Esophagus squamous epithelium (tissue), 5 donors: ENCODE data around the gene MBD2. TPM values are rescaled to one million over a fixed set of nuclear protein-coding genes. Genes with fewer than 3 reads are reported as not detected.
"Not testable (repeated sequence)": the region's sequence is repeated elsewhere in the genome, so short reads cannot be mapped to it uniquely, and the experiment has no call there.

Experiments
- DNase-seq: peaks from one replicate; lab custom pipeline; 2025; lab: John Stamatoyannopoulos, UW
- H3K27ac ChIP-seq, 4 donors: fragments of 200-600 bp; sonication (generic); one replicate each; pipeline ENCODE4 v1.5.1; 2016 to 2019; ENCODE audit warnings: mild to moderate bottlenecking in 1 of 4
- H3K27me3 ChIP-seq, 4 donors: fragments of 200-600 bp; sonication (generic); 1 replicate in 3 of 4; 2 replicates in 1 of 4; pipeline versions ENCODE4 v1.5.1 to v1.6.0; 2017 to 2021; ENCODE audit warnings: antibody characterized with exemption in 1 of 4
- H3K36me3 ChIP-seq, 3 donors: fragments of 200-600 bp; sonication (generic); one replicate each; pipeline ENCODE4 v1.5.1; 2016 to 2019
- H3K4me1 ChIP-seq, 3 donors: fragments of 200-600 bp; sonication (generic); one replicate each; pipeline ENCODE4 v1.5.1; 2017 to 2019
- H3K4me3 ChIP-seq, 4 donors: fragments of 200-600 bp; sonication (generic); 1 replicate in 3 of 4; 2 replicates in 1 of 4; pipeline ENCODE4 v1.5.1; 2016 to 2019; ENCODE audit warnings: mild to moderate bottlenecking in 2 of 4, moderate library complexity in 1 of 4
- H3K9me3 ChIP-seq, 3 donors: fragments of 200-600 bp; sonication (generic); one replicate each; pipeline ENCODE4 v1.5.1; 2016 to 2019
- POLR2A ChIP-seq, 4 donors: fragments of 450-650 bp; IDR thresholded peaks; one replicate each; pipeline ENCODE4 v1.6.1; 2017; ENCODE audit warnings: antibody characterized with exemption in 4 of 4, mild to moderate bottlenecking in 4 of 4, moderate library complexity in 3 of 4
- WGBS, 2 donors: methylation state at CpG; one replicate each; pipeline ENCODE4 v1.1.5; 2018; 5-methylcytosine and 5-hydroxymethylcytosine counted together
- intact Hi-C: fragments of 100-400 bp; cut with DNase I; formaldehyde crosslinking; loops from one replicate; pipeline ENCODE4 v1.15.0; 2022
- total RNA-seq, 4 donors: library from RNA; depleted of rRNA; stranded (reverse); fragments of >200 nt; gene quantifications; one replicate each; pipeline ENCODE4 v1.1.0, GENCODE V29; 2016
- TF ChIP-seq, protein P1 (sequence below), 6 experiments: fragments of 450-650 bp in 4 of 6; fragments of 200-600 bp in 2 of 6; sonication (generic) in 2 of 6; IDR thresholded peaks; one replicate each; pipeline ENCODE4 v1.5.1; 2016 to 2019; ENCODE audit warnings: antibody characterized with exemption in 6 of 6, mild to moderate bottlenecking in 4 of 6, moderate library complexity in 4 of 6
- donor health status: DM: yes; HTN: yes; CAD: no.

The MBD2 gene
- total RNA-seq, 4 donors from 2014 or later, result 38.2 to 48.4 (median 46.3) TPM

DNA sequence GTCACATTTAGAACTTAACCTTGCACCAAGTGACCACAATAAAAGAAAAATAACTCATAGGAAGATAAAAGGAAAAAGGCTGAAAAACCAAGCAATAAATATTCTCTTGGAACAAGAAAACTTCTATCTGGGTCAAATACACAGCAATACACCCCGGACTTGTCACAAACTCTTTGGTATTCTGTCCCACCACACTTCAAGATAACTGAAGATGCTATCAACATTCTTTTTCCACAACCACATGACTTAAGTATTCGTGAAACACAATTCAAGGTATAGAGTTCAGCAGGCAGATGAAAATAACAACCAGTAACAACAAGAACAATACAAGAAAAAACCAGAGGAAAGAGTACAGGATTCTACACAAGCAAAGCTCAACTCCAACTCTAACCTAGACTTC lies 18.0 kb downstream of the MBD2 start:
- TF ChIP-seq POLR2A (IDR thresholded peaks at IDR 0.05), result no peak
- TF ChIP-seq, protein P1, sequence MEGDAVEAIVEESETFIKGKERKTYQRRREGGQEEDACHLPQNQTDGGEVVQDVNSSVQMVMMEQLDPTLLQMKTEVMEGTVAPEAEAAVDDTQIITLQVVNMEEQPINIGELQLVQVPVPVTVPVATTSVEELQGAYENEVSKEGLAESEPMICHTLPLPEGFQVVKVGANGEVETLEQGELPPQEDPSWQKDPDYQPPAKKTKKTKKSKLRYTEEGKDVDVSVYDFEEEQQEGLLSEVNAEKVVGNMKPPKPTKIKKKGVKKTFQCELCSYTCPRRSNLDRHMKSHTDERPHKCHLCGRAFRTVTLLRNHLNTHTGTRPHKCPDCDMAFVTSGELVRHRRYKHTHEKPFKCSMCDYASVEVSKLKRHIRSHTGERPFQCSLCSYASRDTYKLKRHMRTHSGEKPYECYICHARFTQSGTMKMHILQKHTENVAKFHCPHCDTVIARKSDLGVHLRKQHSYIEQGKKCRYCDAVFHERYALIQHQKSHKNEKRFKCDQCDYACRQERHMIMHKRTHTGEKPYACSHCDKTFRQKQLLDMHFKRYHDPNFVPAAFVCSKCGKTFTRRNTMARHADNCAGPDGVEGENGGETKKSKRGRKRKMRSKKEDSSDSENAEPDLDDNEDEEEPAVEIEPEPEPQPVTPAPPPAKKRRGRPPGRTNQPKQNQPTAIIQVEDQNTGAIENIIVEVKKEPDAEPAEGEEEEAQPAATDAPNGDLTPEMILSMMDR (IDR thresholded peaks at IDR 0.05), result no peak
- peaks cover 0 to 38% (median 0%) of the 10 kb centered on the region in 3 donors for H3K36me3 ChIP-seq
- H3K27me3 ChIP-seq, result no peaks in the 10 kb centered on the region
- no peak overlapping the region for H3K4me3 ChIP-seq
- intact Hi-C loops, result no loop called here
- H3K9me3 ChIP-seq, result no peaks in the 10 kb centered on the region
- no peak for DNase-seq
- no peak overlapping the region for H3K27ac ChIP-seq
- H3K4me1 ChIP-seq, result peaks cover 0 to 55% (median 11%) of the 10 kb centered on the region in 3 donors
- 52 to 55% methylated on average over 2 of the region's 2 CpGs for WGBS, 2 donors

DNA sequence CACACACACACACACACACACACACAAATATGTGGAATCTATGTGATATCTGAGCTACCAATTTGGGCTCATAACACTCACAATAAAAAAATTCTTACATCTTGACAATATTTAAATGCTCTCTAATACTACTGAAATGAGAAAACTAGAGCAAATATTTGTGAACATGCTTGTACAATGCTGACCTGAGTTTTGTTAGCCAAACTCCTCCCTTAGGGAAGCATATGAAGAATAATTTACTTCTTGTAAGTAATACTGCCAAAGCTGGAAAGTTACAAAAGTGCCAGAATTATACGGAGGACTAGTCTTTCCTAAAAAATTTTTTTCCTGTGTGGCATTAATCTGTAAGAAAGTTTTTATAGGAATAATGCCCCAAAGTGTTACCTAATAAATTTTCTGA lies 18.5 kb downstream of the MBD2 start:
- no peak for DNase-seq
- H3K27ac ChIP-seq, result no peak overlapping the region

DNA sequence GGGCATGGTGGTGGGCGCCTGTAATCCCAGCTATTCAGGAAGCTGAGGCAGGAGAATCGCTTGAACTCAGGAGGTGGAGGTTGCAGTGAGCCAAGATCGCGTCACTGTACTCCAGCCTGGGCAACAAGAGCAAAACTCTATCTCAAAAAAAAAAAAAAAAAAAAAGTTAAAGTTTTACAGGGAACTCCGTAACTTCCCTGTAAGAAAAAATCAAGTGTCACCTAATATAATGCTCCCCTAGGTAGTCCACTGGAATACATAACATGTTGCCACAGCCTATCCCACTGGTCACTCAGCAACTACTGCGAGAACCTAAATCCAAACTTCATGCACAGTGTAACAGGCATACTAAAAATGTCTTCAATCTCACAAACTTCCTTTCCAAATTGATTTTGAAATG lies 19.0 kb downstream of the MBD2 start:
- WGBS, 2 donors, result 86 to 90% methylated on average over 6 of the region's 6 CpGs
- Histone ChIP-seq H3K36me3 (peaks cover 0 to 48% (median 0%) of the 10 kb centered on the region in 3 donors), H3K4me1 (peaks cover 0 to 50% (median 11%) of the 10 kb centered on the region in 3 donors)
- H3K9me3 ChIP-seq, DNase-seq, H3K27me3 ChIP-seq, intact Hi-C loops, H3K4me3 ChIP-seq, H3K27ac ChIP-seq: not testable (repeated sequence)

More for the DNA sequence above, 18.5 kb downstream of the MBD2 start:
- Histone ChIP-seq H3K27me3 (no peaks in the 10 kb centered on the region), H3K36me3 (peaks cover 0 to 42% (median 0%) of the 10 kb centered on the region in 3 donors), H3K9me3 (no peaks in the 10 kb centered on the region), H3K4me1 (peaks cover 0 to 52% (median 11%) of the 10 kb centered on the region in 3 donors), H3K4me3 (no peak overlapping the region)
- 13 to 27% methylated on average over 1 of the region's 1 CpG for WGBS, 2 donors
- intact Hi-C loops, result no loop called here
- TF ChIP-seq, protein P1 (IDR thresholded peaks at IDR 0.05), result no peak
- TF ChIP-seq POLR2A (IDR thresholded peaks at IDR 0.05), result no peak

DNA sequence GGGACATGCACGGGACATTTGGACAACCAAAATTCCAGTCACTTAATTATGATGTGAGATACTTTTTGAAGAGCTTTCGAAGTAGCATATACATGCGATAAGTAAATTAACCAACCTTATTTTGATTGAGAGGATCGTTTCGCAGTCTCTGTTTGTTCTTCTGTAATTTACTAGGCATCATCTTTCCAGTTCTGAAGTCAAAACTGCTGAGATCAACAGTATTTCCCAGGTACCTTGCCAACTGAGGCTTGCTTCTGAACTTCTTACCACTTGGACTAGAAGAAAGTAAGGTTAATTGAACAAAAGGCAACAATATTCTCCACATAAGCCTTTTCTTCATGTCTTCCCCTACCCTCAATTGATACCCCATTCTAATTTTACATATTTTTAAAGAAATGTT lies 19.6 kb downstream of the MBD2 start:
- TF ChIP-seq POLR2A (IDR thresholded peaks at IDR 0.05), result no peak
- TF ChIP-seq, protein P1 (IDR thresholded peaks at IDR 0.05), result no peak
- no peaks in the 10 kb centered on the region for H3K9me3 ChIP-seq
- H3K27me3 ChIP-seq, result no peaks in the 10 kb centered on the region
- peaks cover 0 to 52% (median 0%) of the 10 kb centered on the region in 3 donors for H3K36me3 ChIP-seq
- 93 to 97% methylated on average over 5 of the region's 5 CpGs for WGBS, 2 donors
- no peak for DNase-seq
- intact Hi-C loops, result no loop called here
- no peak overlapping the region for H3K4me3 ChIP-seq
- peaks cover 0 to 46% (median 11%) of the 10 kb centered on the region in 3 donors for H3K4me1 ChIP-seq
- H3K27ac ChIP-seq, result no peak overlapping the region

DNA sequence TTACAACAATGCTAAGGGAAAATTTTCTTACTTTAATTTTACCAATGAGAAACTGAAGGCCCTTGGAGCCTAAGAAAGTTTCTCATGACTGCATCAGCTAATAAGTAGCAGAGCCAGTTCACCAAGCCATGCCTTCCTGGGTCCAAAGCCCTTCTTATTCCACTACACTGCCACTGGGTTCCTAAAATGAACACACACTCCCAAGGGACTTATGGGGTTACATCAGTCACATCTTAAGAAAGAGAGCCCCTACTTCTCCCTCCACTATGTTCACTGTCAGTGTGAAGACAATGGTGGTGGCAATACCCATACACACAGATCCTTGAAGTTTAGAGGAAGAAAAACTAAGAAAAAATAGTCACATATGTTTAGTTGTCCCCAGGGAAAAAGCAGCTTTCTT lies 20.6 kb downstream of the MBD2 start:
- Histone ChIP-seq H3K4me1 (peaks cover 0 to 38% (median 11%) of the 10 kb centered on the region in 3 donors), H3K9me3 (no peaks in the 10 kb centered on the region), H3K27me3 (no peaks in the 10 kb centered on the region), H3K27ac (no peak overlapping the region), H3K36me3 (peaks cover 0 to 59% (median 0%) of the 10 kb centered on the region in 3 donors), H3K4me3 (no peak overlapping the region)
- no peak for DNase-seq
- intact Hi-C loops, result no loop called here
- TF ChIP-seq, protein P1 (IDR thresholded peaks at IDR 0.05), result no peak
- TF ChIP-seq POLR2A (IDR thresholded peaks at IDR 0.05), result no peak

DNA sequence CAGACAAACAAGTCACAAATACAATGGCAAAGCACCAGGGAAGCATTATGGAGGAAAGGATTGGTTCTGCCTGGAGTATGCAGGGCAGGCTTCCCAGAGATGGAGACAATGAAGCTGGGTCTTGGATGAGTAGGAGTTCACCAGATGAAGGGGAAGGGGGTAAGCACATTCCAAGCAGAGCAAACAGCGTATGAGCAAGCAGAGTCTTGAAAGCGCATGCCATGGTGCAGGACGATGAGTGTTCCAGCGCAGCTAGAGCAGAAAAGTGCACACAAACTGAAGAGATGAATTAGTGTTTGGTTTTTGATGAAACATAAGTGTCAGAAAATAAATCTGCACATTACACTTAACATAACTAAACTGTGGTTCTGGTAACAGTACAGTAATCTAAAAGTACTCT lies 21.6 kb downstream of the MBD2 start:
- no peak for DNase-seq
- H3K4me3 ChIP-seq, result no peak overlapping the region
- no peak for TF ChIP-seq POLR2A (IDR thresholded peaks at IDR 0.05)
- TF ChIP-seq, protein P1 (IDR thresholded peaks at IDR 0.05), result no peak
- peaks cover 0 to 69% (median 6%) of the 10 kb centered on the region in 3 donors for H3K36me3 ChIP-seq
- peaks cover 0 to 38% (median 11%) of the 10 kb centered on the region in 3 donors for H3K4me1 ChIP-seq
- 75 to 91% methylated on average over 4 of the region's 4 CpGs for WGBS, 2 donors
- no peak overlapping the region for H3K27ac ChIP-seq
- H3K9me3 ChIP-seq, result no peaks in the 10 kb centered on the region
- intact Hi-C loops, result no loop called here
- no peaks in the 10 kb centered on the region for H3K27me3 ChIP-seq
